Measurements from ENCODE around the gene ITGA1. TPM values are rescaled to one million over a fixed set of nuclear protein-coding genes. Genes with fewer than 3 reads are reported as not detected.

The ITGA1 gene
- total RNA-seq, 1 experiment from 2014 or later: 26.4 TPM

- peak; percentile 78 to 86 for TF ChIP-seq CTCF (IDR thresholded peaks at IDR 0.05; ENCODE audit: insufficient read depth in 1 of 2, low read depth in 1 of 2, low read length in 1 of 2, severe bottlenecking in 1 of 2, unreplicated experiment in 1 of 2)
- peaks cover 8% of the 10 kb centered on the region; the same call in 1 of the 2 replicates for H3K4me1 ChIP-seq
- CTCF ChIA-PET: interaction anchor here (0.6 to 1.9 kb wide), 20 partner anchors 9 to 167 kb away, joined by 3 to 22 read pairs (median 4); partner anchors contain the start of genes ITGA1, ITGA2, MOCS2 and PELO
- DNase-seq: peak; percentile 75 to 76
- Mint-ChIP-seq H3K4me3 (ENCODE audit: unreplicated experiment) (no peak overlapping the region), H3K27ac (ENCODE audit: unreplicated experiment) (no peak overlapping the region), H3K36me3 (ENCODE audit: insufficient read depth, unreplicated experiment) (no peaks in the 10 kb centered on the region), H3K9me3 (ENCODE audit: unreplicated experiment) (no peaks in the 10 kb centered on the region), H3K27me3 (ENCODE audit: insufficient read depth, unreplicated experiment) (no peaks in the 10 kb centered on the region), H3K4me1 (ENCODE audit: low read depth, unreplicated experiment) (peaks cover 7% of the 10 kb centered on the region)
- intact Hi-C loops (cut with micrococcal nuclease; ENCODE audit: unreplicated experiment): loop anchor here (1.0 to 2.0 kb wide), 3 partner anchors 41 to 148 kb away; partner anchors contain the start of gene ITGA2
- POLR2A ChIA-PET: no interaction called here
- H3K9me3 ChIP-seq: no peaks in the 10 kb centered on the region
- no peak overlapping the region for H3K4me3 ChIP-seq (ENCODE audit: low read depth, low read length)
- no TSS peak for BruUV-seq (replicated peaks)
- no peaks in the 10 kb centered on the region for H3K36me3 ChIP-seq (ENCODE audit: control insufficient read depth, insufficient read depth, low read length)
- H3K27me3 ChIP-seq (replicated peaks; ENCODE audit: control insufficient read depth, insufficient read depth, low read length): no peaks in the 10 kb centered on the region
These were observed 160.8 kb downstream of the ITGA1 start for GRCh38 chr5:52948418-52949076.

- no peaks in the 10 kb centered on the region for H3K9me3 ChIP-seq
- H3K9me3 Mint-ChIP-seq (ENCODE audit: unreplicated experiment): no peaks in the 10 kb centered on the region
- H3K4me3 Mint-ChIP-seq (ENCODE audit: unreplicated experiment): no peak overlapping the region
- H3K27me3 Mint-ChIP-seq (ENCODE audit: insufficient read depth, unreplicated experiment): no peaks in the 10 kb centered on the region
- no peak overlapping the region for H3K27ac Mint-ChIP-seq (ENCODE audit: unreplicated experiment)
- no TSS peak for BruUV-seq (replicated peaks)
- peaks cover 14% of the 10 kb centered on the region; the same call in 1 of the 2 replicates for H3K4me1 ChIP-seq
- intact Hi-C loops (cut with micrococcal nuclease; ENCODE audit: unreplicated experiment): no loop called here
- peaks cover 13% of the 10 kb centered on the region for H3K4me1 Mint-ChIP-seq (ENCODE audit: low read depth, unreplicated experiment)
- H3K36me3 ChIP-seq (ENCODE audit: control insufficient read depth, insufficient read depth, low read length): no peaks in the 10 kb centered on the region
- H3K36me3 Mint-ChIP-seq (ENCODE audit: insufficient read depth, unreplicated experiment): no peaks in the 10 kb centered on the region
- no peak for TF ChIP-seq CTCF (IDR thresholded peaks at IDR 0.05; ENCODE audit: insufficient read depth in 1 of 2, low read depth in 1 of 2, low read length in 1 of 2, severe bottlenecking in 1 of 2, unreplicated experiment in 1 of 2)
- H3K4me3 ChIP-seq (ENCODE audit: low read depth, low read length): no peak overlapping the region
- H3K27me3 ChIP-seq (replicated peaks; ENCODE audit: control insufficient read depth, insufficient read depth, low read length): no peaks in the 10 kb centered on the region
- no peak for DNase-seq
- CTCF ChIA-PET: interaction anchor here (1.1 to 1.8 kb wide), 2 partner anchors 38 to 40 kb away, joined by 6 to 8 read pairs; partner anchors contain the start of gene ITGA2
- POLR2A ChIA-PET: no interaction called here
These were observed 163.0 kb downstream of the ITGA1 start for GRCh38 chr5:52950686-52951085.

GRCh38 chr5:52952483-52952882 lies 164.8 kb downstream of the ITGA1 start:
- H3K9me3 ChIP-seq: no peaks in the 10 kb centered on the region
- no peaks in the 10 kb centered on the region for H3K9me3 Mint-ChIP-seq (ENCODE audit: unreplicated experiment)
- POLR2A ChIA-PET: no interaction called here
- no peak for DNase-seq
- no peak for TF ChIP-seq CTCF (IDR thresholded peaks at IDR 0.05; ENCODE audit: insufficient read depth in 1 of 2, low read depth in 1 of 2, low read length in 1 of 2, severe bottlenecking in 1 of 2, unreplicated experiment in 1 of 2)
- intact Hi-C loops (cut with micrococcal nuclease; ENCODE audit: unreplicated experiment): no loop called here
- H3K27me3 Mint-ChIP-seq (ENCODE audit: insufficient read depth, unreplicated experiment): no peaks in the 10 kb centered on the region
- no peaks in the 10 kb centered on the region for H3K36me3 Mint-ChIP-seq (ENCODE audit: insufficient read depth, unreplicated experiment)
- no peaks in the 10 kb centered on the region for H3K27me3 ChIP-seq (replicated peaks; ENCODE audit: control insufficient read depth, insufficient read depth, low read length)
- H3K4me3 Mint-ChIP-seq (ENCODE audit: unreplicated experiment): no peak overlapping the region
- peaks cover 20% of the 10 kb centered on the region for H3K4me1 ChIP-seq
- H3K4me1 Mint-ChIP-seq (ENCODE audit: low read depth, unreplicated experiment): peaks cover 27% of the 10 kb centered on the region
- no peak overlapping the region for H3K4me3 ChIP-seq (ENCODE audit: low read depth, low read length)
- CTCF ChIA-PET: no interaction called here
- H3K27ac Mint-ChIP-seq (ENCODE audit: unreplicated experiment): no peak overlapping the region
- no TSS peak for BruUV-seq (replicated peaks)
- no peaks in the 10 kb centered on the region for H3K36me3 ChIP-seq (ENCODE audit: control insufficient read depth, insufficient read depth, low read length)

Data from Caco-2 (cell line).